Stimulated activated CD8-positive, alpha-beta memory T cell treated with anti-CD3 and anti-CD28 coated beads, Interleukin-4, amount 100 ng/mL, for 48 hours (primary cell): ENCODE results near the gene HIGD2A.

Experiments used
- DNase-seq: peaks from one replicate; pipeline ENCODE4 v3.0.0-alpha.2; 2020

The HIGD2A gene

DNA sequence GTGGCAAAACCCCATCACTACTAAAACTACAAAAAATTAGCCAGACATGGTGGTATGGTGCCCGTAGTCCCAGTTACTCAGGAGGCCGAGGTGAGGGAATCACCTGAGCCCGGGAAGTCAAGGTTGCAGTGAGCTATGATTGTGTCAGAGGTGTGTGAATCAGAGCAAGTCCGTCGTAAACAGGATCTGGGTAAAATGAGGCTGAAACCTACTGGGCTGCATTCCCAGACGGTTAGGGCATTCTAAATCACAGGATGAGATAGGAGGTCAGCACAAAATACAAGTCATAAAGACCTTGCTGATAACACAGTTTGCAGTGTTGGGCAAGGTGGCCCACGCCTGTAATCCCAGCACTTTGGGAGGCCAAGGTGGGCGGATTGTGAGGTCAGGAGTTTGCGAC lies 29.7 kb downstream of the HIGD2A start:
- no peak for DNase-seq

DNA sequence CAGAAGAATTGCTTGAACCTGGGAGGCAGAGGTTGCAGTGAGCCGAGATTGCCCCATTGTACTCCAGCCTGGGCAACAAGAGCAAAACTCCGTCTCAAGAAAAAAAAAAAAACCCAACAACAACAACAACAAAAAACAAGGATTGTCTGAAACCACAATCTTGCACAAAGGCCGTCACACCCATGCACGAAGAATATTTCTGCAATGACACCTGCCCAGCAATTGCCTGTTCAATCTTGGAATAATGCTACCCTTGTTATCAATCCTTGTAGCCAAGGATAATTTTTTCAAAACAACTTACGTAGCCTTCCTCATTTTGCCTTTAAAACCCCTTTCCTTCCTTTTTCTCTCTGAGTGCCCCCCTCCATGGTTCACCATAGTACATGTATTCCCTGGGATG lies 31.5 kb downstream of the HIGD2A start:
- DNase-seq: no peak

DNA sequence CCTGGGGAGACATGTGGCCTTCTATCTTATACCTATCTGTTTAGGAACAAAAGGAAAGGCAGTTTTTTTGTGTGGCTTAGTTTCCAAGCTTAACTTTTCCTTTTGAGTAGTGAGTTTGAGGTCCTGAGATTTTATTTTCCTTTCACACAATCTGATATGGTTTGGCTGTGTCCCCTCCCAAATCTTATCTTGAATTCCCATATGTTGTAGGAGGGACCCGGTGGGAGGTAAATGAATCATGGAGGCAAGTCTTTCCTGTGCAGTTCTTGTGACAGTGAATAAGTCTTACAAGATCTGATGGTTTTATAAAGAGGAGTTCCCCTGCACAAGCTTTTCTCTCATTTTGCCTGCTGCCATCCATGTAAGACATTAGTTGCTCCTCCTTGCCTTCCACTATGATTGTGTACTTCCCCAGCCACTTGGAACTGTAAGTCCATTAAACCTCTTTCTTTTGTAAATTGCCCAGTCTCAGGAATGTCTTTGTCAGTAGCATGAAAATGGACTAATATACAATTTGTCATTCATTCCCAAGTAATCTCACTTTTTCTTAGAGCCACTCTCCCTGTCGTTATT lies 32.5 kb downstream of the HIGD2A start:
- DNase-seq: no peak

DNA sequence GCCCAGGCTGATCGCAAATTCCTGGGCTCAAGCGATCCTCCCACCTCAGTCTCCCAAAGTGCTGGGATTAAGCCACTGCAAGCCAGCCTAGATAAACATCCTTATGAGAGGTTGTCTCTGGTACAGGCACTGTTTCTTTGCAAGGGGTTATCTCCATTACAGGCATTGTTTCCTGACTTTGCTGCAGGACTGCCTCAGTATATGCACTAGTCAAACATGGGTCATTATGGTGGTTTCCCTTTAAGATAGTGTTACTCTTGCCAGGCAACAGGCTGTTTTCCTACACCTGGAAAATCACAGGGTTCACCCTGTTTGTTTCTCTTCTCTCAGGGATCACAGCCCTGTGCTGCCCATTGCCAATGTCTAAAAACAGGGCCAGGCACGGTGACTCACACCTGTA lies 35.6 kb downstream of the HIGD2A start:
- DNase-seq: no peak

DNA sequence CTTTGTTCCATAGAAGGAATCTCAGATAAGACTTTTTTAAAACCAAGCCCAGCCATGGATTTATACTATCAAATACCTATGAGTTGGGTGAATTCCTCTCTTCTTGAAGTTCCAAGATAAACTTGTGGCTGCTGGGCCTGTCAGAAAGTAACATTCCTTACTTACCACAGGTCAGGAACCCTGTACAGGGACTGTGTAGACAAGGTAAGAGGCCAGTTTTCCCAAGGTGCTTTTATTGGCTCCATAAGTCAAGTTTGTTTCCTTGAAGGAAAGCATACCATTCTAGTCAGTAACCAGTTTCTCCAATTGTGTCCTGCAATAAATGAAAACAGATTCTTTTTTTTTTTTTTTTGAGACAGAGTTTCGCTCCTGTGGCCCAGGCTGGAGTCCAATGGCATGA lies 36.6 kb downstream of the HIGD2A start:
- no peak for DNase-seq

DNA sequence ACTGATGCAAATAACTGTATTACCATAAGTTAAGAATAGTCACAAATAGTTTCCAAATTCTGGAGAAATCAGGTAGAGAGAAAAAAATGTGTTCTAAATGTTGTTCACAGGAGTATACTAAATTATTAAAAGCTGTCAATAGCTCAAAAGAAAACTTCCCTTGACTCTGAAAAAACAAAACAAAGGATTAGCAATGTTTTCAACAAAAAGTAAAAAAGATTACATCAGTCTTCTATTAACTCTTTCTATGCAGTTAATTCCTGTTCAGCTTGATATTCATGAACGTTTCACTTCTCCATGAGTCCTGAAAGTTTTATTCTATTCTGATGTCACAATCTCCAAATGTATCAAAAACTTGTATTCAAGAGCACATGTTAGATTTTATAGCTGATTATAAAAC lies 37.2 kb downstream of the HIGD2A start:
- no peak for DNase-seq

DNA sequence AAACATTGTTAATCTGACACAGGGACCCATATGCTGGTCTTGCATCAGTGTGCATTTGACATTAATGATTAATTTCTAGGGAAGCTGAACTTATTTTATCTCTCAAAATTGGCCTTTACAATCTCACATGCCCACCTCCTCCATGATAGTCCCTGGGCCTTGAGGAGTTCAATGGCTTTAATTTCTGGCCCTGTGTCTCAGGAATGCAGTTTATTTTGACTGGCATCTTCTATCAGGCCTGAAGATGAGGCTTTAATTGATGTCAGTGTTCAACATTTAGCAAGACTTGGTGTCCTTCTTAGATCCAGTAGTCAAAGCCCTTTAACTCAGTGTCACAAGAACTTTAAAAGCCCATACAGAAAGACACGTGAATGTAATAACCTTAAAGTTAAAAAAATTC lies 38.3 kb downstream of the HIGD2A start:
- no peak for DNase-seq

DNA sequence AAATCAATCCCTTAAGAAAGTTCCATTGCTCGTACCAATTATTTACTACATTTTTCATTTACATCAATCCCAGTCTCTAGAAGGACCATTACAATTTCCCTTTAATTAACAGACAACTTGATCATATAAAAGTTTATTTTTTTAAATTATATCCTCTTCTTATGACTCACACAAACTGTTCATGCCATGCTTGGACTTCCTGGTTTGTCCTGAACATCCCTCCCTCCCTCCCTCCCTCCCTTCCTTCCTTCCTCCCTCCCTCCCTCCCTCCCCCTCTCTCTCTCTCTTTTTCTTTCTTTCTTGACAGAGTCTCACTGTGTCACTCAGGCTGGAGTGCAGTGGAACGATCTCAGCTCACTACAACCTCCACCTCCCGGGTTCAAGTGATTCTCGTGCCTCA lies 39.4 kb downstream of the HIGD2A start:
- no peak for DNase-seq

DNA sequence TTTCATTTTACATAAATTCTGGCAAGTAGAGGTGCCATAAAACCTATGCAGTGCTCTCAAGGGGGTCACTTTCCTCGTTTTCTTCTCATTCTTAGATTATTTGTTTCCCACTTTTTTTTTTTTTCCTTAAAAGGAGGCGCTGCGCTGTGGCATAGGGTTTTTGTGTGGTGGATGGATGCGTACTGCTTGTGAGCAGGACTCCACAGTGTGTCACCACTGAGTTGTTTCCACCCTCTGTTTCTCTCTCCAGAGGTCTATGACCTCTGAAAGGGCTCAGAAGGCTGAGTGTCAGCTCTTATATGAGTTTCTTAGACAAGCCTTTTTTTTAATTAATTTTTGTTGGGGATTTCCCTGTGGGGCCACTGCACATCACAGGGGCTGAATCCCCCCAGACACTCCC lies 41.4 kb downstream of the HIGD2A start:
- DNase-seq: no peak

DNA sequence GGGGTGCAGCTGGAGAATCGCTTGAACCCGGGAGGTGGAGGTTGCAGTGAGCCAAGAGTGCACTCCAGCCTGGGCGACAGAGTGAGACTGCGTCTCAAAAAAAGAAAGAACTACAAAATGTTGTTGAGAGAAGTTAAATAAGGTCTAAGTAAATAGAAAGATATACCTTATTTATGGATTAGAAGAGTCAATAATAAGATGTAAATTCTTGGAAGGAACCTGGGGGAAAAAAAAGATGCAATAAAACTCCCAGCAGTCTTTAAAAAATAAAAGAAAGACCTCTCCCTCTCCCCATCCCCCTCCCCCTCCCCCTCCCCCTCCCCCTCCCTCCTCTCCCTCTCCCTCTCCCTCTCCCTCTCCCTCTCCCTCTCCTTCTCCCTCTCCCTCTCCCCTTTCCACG lies 44.2 kb downstream of the HIGD2A start:
- no peak for DNase-seq

DNA sequence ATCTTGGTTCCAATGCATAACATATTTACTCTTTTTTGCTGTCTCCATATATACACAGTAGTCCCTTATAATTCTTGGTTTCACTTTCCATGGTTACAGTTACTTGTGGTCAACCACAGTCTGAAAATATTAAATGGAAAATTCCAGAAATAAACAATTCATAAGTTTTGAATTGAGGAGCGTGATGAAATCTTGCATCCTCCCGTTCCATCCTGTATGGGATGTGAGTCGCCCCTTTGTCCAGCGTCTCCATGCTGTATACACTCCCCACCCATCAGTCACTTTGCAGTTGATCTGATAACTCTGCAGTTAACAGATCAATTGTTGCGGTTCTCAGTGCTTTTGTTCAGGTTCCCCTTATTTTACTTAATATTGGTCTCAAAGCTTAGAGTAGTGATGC lies 48.1 kb downstream of the HIGD2A start:
- no peak for DNase-seq

DNA sequence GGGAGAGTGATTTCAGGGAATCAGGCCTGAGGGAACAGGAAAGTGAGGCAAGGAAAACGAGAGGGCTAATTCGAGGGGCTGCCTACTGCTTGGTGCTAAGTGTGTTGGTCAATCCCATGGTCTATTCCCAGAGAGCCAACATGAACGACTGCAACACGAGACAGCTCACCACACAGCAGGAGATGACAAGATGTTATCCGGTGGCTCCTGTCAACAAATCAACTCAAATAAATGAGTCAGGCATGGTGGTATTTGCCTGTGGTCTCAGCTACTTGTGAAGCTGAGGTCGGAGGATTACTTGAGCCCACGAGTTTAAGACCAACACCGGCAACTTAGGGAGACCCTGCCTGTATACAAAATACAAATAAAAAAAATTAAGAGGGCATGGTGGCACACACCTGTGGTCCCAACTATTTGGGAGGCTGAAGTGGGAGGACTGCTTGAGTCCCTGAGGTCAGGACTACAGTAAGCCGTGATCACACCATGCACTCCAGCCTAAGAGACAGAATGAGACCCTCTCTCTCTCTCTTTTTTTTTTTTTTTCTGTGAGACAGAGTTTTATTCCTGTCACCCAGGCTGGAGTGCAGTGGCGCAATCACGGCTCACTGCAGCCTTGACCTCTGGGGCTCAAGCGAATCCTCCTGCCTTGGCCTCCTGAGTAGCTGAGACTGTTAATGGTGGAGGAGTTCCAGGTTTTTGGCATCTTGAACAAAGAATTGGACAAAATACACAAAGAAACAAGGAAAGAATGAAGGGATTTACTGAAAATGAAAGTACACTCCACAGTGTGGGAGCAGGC lies 50.6 kb downstream of the HIGD2A start:
- no peak for DNase-seq
